IMR-90 (cell line): ENCODE data around the gene GCH1.
"Not testable (repeated sequence)": the region's sequence is repeated elsewhere in the genome, so short reads cannot be mapped to it uniquely, and the experiment has no call there.

Experiments used
- POLR2A ChIP-seq: IDR thresholded peaks from 2 replicates; pipeline ENCODE4 v1.6.1; 2012; ENCODE audit warnings: mild to moderate bottlenecking, low read depth, low read length
- TF ChIP-seq, protein P1 (sequence below): conservative IDR thresholded peaks from 2 replicates; pipeline ENCODE4 v1.5.1; 2012; ENCODE audit warnings: mild to moderate bottlenecking, low read depth, low read length, improper control_type of control experiment

DNA sequence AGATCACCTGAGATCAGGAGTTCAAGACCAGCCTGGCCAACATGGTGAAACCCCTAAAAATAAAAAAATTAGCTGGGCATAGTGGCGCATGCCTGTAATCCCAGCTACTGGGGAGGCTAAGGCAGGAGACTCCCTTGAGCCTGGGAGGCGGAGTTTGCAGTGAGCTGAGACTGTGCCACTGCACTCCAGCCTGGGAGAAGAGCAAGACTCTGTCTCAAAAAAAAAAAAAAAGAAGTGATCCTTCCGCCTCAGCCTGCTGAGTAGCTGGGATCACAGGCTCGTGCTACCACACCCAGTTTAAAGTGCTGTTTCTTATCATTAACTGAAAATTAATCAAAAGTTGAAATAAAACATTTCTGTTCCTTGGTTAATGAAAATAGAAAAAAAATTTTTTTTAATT lies 6.3 kb upstream of the GCH1 start:
- TF ChIP-seq, protein P1, sequence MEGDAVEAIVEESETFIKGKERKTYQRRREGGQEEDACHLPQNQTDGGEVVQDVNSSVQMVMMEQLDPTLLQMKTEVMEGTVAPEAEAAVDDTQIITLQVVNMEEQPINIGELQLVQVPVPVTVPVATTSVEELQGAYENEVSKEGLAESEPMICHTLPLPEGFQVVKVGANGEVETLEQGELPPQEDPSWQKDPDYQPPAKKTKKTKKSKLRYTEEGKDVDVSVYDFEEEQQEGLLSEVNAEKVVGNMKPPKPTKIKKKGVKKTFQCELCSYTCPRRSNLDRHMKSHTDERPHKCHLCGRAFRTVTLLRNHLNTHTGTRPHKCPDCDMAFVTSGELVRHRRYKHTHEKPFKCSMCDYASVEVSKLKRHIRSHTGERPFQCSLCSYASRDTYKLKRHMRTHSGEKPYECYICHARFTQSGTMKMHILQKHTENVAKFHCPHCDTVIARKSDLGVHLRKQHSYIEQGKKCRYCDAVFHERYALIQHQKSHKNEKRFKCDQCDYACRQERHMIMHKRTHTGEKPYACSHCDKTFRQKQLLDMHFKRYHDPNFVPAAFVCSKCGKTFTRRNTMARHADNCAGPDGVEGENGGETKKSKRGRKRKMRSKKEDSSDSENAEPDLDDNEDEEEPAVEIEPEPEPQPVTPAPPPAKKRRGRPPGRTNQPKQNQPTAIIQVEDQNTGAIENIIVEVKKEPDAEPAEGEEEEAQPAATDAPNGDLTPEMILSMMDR, result not testable (repeated sequence)
- not testable (repeated sequence) for TF ChIP-seq POLR2A
